Adipocyte (in vitro differentiated cells): ENCODE measurements around the gene BTG2.

Source experiments
- DNase-seq: peaks from one replicate; pipeline ENCODE4 v3.0.0-alpha.2; 2015; ENCODE audit warnings: low read depth
- H3K27me3 ChIP-seq: replicated peaks from 2 replicates; pipeline ENCODE4 v1.7.0; 2013; ENCODE audit warnings: mild to moderate bottlenecking, low read length, moderate library complexity; ENCODE audit not compliant: control insufficient read depth, insufficient read depth
- H3K36me3 ChIP-seq: 2 replicates; pipeline ENCODE4 v1.7.0; 2013; ENCODE audit warnings: low read length, mild to moderate bottlenecking, moderate library complexity; ENCODE audit not compliant: control insufficient read depth, insufficient read depth, severe bottlenecking
- H3K4me1 ChIP-seq: 2 replicates; pipeline ENCODE4 v1.7.0; 2013; ENCODE audit warnings: mild to moderate bottlenecking, low read length, moderate library complexity; ENCODE audit not compliant: control insufficient read depth, insufficient read depth
- H3K4me3 ChIP-seq: 2 replicates; pipeline ENCODE4 v1.7.0; 2013; ENCODE audit warnings: mild to moderate bottlenecking, low read length, moderate library complexity
- H3K9ac ChIP-seq: 2 replicates; pipeline ENCODE4 v1.7.0; 2013; ENCODE audit warnings: mild to moderate bottlenecking, low read length, moderate library complexity
- H3K9me3 ChIP-seq: 2 replicates; pipeline ENCODE4 v1.7.0; 2013; ENCODE audit warnings: mild to moderate bottlenecking, low read length, moderate library complexity; ENCODE audit not compliant: control insufficient read depth

The BTG2 gene

DNA sequence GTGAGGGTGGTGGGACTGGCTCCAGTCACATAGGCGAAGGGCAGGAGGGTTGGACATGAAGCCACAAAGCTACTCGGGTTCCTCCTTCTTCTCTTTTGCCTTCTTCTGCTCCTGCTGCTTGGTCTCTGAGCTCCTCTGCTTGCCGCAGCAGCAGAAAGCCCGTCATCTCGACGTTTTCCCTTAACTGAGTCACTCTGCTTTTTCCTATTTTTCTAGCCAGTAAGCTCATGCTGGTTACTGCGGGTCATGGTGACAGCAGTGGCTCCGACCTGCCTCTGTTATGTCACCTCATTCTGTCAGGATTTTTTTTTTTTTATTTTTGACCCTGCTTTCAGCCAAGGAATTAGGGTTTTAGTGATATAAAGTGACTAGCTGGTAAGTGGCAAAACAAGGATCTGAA is 48.2 kb downstream of the BTG2 start:
- no peak for DNase-seq
- H3K4me1 ChIP-seq = peaks cover 35% of the 10 kb centered on the region
- no peak overlapping the region for H3K9ac ChIP-seq
- no peak overlapping the region for H3K4me3 ChIP-seq
- H3K36me3 ChIP-seq = no peaks in the 10 kb centered on the region
- H3K9me3 ChIP-seq = no peaks in the 10 kb centered on the region
- H3K27me3 ChIP-seq = no peaks in the 10 kb centered on the region

GRCh38 chr1:203354246-203354645 is 48.9 kb downstream of the BTG2 start:
- peak; percentile 86 for DNase-seq
- H3K4me3 ChIP-seq = no peak overlapping the region

GRCh38 chr1:203359010-203359571 is 53.8 kb downstream of the BTG2 start:
- Histone ChIP-seq H3K9me3 (no peaks in the 10 kb centered on the region), H3K4me3 (peak overlapping the region; percentile 24), H3K27me3 (no peaks in the 10 kb centered on the region), H3K9ac (no peak overlapping the region), H3K4me1 (peaks cover 44% of the 10 kb centered on the region), H3K36me3 (no peaks in the 10 kb centered on the region)
- DNase-seq = peak; percentile 88

More at GRCh38 chr1:203354246-203354645, 48.9 kb downstream of the BTG2 start:
- H3K9ac ChIP-seq = no peak overlapping the region
- H3K27me3 ChIP-seq = no peaks in the 10 kb centered on the region
- no peaks in the 10 kb centered on the region for H3K36me3 ChIP-seq
- no peaks in the 10 kb centered on the region for H3K9me3 ChIP-seq
- peaks cover 43% of the 10 kb centered on the region for H3K4me1 ChIP-seq
